Testis (tissue), 3 donors: ENCODE data around the gene CADPS. TPM values are rescaled to one million over a fixed set of nuclear protein-coding genes. Genes with fewer than 3 reads are reported as not detected.

Experiments used
- DNase-seq: peaks from one replicate; pipeline ENCODE4 v3.0.0-alpha.2; 2019
- H3K27ac ChIP-seq, 2 donors: fragments of 200-600 bp; sonication (generic); one replicate each; pipeline ENCODE4 v1.5.1; 2019
- H3K27me3 ChIP-seq: fragments of 200-600 bp; sonication (generic); one replicate; pipeline ENCODE4 v1.5.1; 2019
- H3K36me3 ChIP-seq: fragments of 200-600 bp; sonication (generic); one replicate; pipeline ENCODE4 v1.5.1; 2017; ENCODE audit warnings: low read depth; ENCODE audit errors: missing control alignments
- H3K4me1 ChIP-seq: fragments of 200-600 bp; sonication (generic); one replicate; pipeline ENCODE4 v1.5.1; 2019
- H3K4me3 ChIP-seq, 2 donors: fragments of 200-600 bp; sonication (generic); one replicate each; pipeline ENCODE4 v1.5.1; 2017 to 2019
- H3K9me3 ChIP-seq: fragments of 200-600 bp; sonication (generic); one replicate; pipeline ENCODE4 v1.5.1; 2017
- POLR2A ChIP-seq: fragments of 450-650 bp; IDR thresholded peaks from one replicate; pipeline ENCODE4 v1.6.1; 2017; ENCODE audit warnings: antibody characterized with exemption, mild to moderate bottlenecking, moderate library complexity
- WGBS, 2 donors: methylation state at CpG; one replicate each; pipeline ENCODE4 v1.1.5; 2018; 5-methylcytosine and 5-hydroxymethylcytosine counted together
- intact Hi-C: fragments of 100-400 bp; cut with DNase I; formaldehyde crosslinking; loops from one replicate; pipeline ENCODE4 v1.15.1; 2023; ENCODE audit warnings: low total_unique reads
- polyA plus RNA-seq: library from polyadenylated mRNA; stranded (reverse); fragments of 350-450 nt; fragmentation: Illumina TruSeq; extraction: RNeasy Lipid Tissue Mini Kit (QIAGEN cat#74804); gene quantifications from one replicate; pipeline ENCODE4 v1.2.3, GENCODE V29; 2014; ENCODE audit warnings: low read depth, low replicate concordance; ENCODE audit not compliant: insufficient read depth
- total RNA-seq, 2 donors: library from RNA; depleted of rRNA; stranded (reverse); fragments of >200 nt; gene quantifications; one replicate each; pipeline ENCODE4 v1.2.3, GENCODE V29; 2016
- TF ChIP-seq, protein P1 (sequence below), 3 experiments: fragments of 450-650 bp in 2 of 3; fragments of 200-600 bp in 1 of 3; sonication (generic) in 1 of 3; IDR thresholded peaks; one replicate each; pipeline ENCODE4 v1.5.1; 2016 to 2019; ENCODE audit warnings: antibody characterized with exemption in 3 of 3, mild to moderate bottlenecking in 2 of 3, moderate library complexity in 1 of 3

CADPS gene
- total and polyA plus RNA-seq, 3 donors from 2014 or later: 8.6 to 56.4 (median 21.6) TPM

DNA sequence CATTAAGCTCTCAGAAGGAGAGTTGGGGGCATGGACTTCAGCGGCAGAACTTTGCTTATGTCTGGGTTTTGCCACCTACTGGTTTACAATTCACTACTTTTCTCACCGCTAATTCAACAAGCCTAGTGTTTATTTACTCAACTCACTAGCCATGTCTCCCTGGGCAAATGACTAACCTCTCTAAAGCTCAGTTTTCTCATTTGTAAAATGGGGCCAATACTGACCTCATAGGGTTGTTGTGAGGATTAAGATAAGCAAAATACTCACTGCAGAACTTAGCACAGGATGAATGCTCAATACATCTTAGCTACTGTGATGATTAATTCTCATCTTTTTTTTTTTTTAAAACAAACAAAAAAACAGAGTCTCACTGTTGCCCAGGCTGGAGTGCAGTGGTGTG, 106.3 kb downstream of the CADPS start:
- Histone ChIP-seq H3K27ac (no peak overlapping the region), H3K27me3 (no peaks in the 10 kb centered on the region), H3K9me3 (no peaks in the 10 kb centered on the region), H3K4me1 (no peaks in the 10 kb centered on the region), H3K4me3 (no peak overlapping the region), H3K36me3 (no peaks in the 10 kb centered on the region)
- no peak for DNase-seq
- intact Hi-C loops: no loop called here
- TF ChIP-seq POLR2A: no peak
- TF ChIP-seq, protein P1, sequence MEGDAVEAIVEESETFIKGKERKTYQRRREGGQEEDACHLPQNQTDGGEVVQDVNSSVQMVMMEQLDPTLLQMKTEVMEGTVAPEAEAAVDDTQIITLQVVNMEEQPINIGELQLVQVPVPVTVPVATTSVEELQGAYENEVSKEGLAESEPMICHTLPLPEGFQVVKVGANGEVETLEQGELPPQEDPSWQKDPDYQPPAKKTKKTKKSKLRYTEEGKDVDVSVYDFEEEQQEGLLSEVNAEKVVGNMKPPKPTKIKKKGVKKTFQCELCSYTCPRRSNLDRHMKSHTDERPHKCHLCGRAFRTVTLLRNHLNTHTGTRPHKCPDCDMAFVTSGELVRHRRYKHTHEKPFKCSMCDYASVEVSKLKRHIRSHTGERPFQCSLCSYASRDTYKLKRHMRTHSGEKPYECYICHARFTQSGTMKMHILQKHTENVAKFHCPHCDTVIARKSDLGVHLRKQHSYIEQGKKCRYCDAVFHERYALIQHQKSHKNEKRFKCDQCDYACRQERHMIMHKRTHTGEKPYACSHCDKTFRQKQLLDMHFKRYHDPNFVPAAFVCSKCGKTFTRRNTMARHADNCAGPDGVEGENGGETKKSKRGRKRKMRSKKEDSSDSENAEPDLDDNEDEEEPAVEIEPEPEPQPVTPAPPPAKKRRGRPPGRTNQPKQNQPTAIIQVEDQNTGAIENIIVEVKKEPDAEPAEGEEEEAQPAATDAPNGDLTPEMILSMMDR (IDR thresholded peaks at IDR 0.05): no peak
- WGBS, 2 donors: 68 to 73% methylated on average over 2 of the region's 2 CpGs

DNA sequence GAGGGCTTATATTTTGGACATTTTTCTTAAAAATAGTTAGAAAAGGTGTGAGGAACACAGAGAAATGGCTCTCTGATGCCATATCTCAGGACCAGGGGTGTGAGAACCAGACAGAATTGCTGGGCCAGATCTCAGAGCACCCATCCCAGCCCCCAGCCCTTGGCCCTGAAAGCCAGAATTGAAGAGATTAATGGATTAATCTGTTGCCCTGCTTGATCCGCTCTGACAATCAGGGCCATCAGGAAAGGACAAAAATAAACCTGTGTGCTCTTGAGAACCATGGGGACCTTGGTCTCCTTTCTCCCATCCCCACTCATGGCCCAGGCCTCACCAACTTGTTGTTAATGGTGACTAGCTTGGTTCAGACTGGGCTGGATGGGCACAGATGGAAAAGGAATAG, 113.5 kb downstream of the CADPS start:
- no peak for TF ChIP-seq POLR2A
- TF ChIP-seq, protein P1 (IDR thresholded peaks at IDR 0.05): no peak

DNA sequence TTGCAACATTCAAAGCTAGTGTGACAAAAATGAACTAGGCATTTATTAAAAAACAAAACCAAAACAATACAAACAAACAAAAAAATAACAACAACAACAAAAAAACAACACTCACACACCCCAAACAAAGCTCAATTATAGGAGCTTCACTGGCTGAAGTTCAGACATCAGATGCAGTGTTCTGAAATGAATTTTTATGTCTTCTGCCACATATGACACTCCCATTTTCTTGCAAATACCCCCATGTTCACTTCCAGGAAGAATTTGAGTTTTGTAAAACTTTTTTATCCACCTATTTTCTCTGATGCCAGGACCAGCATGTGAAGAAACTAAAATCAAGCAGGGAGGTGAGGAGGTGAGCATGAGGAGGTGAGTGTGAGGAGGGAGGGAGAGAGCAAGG, 113.9 kb downstream of the CADPS start:
- no peak for DNase-seq
- H3K27ac ChIP-seq: no peak overlapping the region
- no peaks in the 10 kb centered on the region for H3K36me3 ChIP-seq
- H3K4me1 ChIP-seq: no peaks in the 10 kb centered on the region
- H3K9me3 ChIP-seq: no peaks in the 10 kb centered on the region
- intact Hi-C loops: no loop called here
- no peaks in the 10 kb centered on the region for H3K27me3 ChIP-seq
- no peak for TF ChIP-seq POLR2A
- TF ChIP-seq, protein P1 (IDR thresholded peaks at IDR 0.05): no peak
- H3K4me3 ChIP-seq: no peak overlapping the region

More for the DNA sequence above, 113.5 kb downstream of the CADPS start:
- intact Hi-C loops: no loop called here
- WGBS, 2 donors: 86% methylated on average over 1 of the region's 1 CpG
- Histone ChIP-seq H3K27ac (no peak overlapping the region), H3K4me3 (no peak overlapping the region), H3K27me3 (no peaks in the 10 kb centered on the region), H3K36me3 (no peaks in the 10 kb centered on the region), H3K4me1 (no peaks in the 10 kb centered on the region), H3K9me3 (no peaks in the 10 kb centered on the region)
- DNase-seq: no peak

DNA sequence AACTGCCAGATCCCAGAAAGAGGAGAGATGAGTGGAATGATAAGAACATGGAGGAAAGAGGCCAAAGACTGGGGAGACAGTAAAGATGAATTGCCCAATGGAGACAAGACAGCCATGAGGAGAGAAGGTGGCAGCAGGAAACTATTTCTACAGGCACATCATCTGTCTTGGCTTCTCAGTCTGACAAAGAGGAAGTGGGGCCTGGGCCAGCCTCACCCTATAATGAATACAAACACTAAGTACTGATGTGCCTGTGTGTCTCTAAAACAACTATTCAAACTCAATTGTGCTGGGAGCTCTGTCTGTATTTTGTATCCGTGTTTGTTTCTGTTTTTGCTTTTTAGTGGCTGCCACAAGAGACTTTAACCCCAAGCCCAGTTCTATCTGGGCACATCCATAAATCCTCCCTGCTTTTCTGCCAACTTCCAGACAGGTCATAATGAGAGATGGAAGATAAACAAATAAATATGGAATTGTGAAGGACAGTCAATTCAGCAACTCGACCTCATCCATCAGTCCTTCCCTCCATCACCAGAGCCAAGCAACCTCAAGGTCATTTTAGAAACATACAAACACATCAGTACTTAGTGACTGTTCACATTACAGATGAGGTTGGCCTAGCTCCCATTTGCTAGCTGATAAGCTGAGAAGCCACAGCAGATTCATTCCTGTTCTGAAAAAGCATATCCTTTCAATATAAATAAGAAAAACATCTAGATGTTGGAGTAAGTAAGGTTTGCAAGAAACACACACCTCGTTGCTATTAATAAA, 116.7 kb downstream of the CADPS start:
- TF ChIP-seq POLR2A: no peak
- TF ChIP-seq, protein P1 (IDR thresholded peaks at IDR 0.05): no peak
- DNase-seq: no peak

DNA sequence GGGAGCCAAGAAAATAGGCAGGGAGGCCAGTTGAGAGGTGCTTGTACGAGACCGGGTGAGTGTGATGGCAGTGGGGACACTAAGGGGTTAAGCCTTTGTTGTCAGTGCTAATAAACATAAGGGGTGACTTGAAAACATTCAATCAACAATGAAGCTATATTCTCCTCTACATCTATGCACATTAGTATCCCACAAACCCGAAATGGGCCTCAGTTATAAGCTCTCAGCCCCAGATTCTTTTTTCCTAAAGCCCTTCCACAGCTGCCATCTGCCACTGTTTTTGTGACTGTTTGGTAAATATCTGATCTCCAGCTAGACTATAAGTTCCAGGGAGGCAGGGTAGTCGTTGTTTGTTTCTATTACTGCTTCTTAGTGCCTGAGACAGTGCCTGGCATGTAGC, 118.2 kb downstream of the CADPS start:
- H3K27me3 ChIP-seq: no peaks in the 10 kb centered on the region
- no peak for TF ChIP-seq POLR2A
- TF ChIP-seq, protein P1 (IDR thresholded peaks at IDR 0.05): no peak
- no peak overlapping the region for H3K27ac ChIP-seq
- no peak for DNase-seq
- no peaks in the 10 kb centered on the region for H3K9me3 ChIP-seq
- no peaks in the 10 kb centered on the region for H3K36me3 ChIP-seq
- WGBS, 2 donors: 91 to 93% methylated on average over 4 of the region's 4 CpGs
- intact Hi-C loops: no loop called here
- H3K4me3 ChIP-seq: no peak overlapping the region
- no peaks in the 10 kb centered on the region for H3K4me1 ChIP-seq

More for the DNA sequence above, 116.7 kb downstream of the CADPS start:
- Histone ChIP-seq H3K4me1 (no peaks in the 10 kb centered on the region), H3K27me3 (no peaks in the 10 kb centered on the region), H3K36me3 (no peaks in the 10 kb centered on the region), H3K9me3 (no peaks in the 10 kb centered on the region), H3K4me3 (no peak overlapping the region), H3K27ac (no peak overlapping the region)
- intact Hi-C loops: no loop called here
- 38 to 43% methylated on average over 3 of the region's 3 CpGs for WGBS, 2 donors
